ENCODE results near the gene GRK5.

GRCh38 chr10:119415536-119416503 is 208.4 kb downstream of the GRK5 start:
- TF ChIP-seq POLR2A (IDR thresholded peaks at IDR 0.05; ENCODE audit: low read length) (no peak), GATA1 (IDR thresholded peaks at IDR 0.05; ENCODE audit: low read depth, low read length) (no peak)

Measured in erythroblast (primary cell).